Activated naive CD8-positive, alpha-beta T cell treated with anti-CD3 and anti-CD28 coated beads, Interleukin-2, amount 50 U/mL, for 24 hours (primary cell): Measurements from ENCODE around the gene BORA.

Experiments used
- ATAC-seq: fragments of 150-1000 bp; cut with Tn5 transposase; one replicate; pipeline ENCODE4 v1.10.0; 2021
- DNase-seq: peaks from one replicate; pipeline ENCODE4 v3.0.0; 2021
- H3K27ac Mint-ChIP-seq: one replicate; pipeline ENCODE4 v1.8.0; 2021; ENCODE audit warnings: mild to moderate bottlenecking, mixed read lengths
- H3K27me3 Mint-ChIP-seq: one replicate; pipeline ENCODE4 v1.8.0; 2021; ENCODE audit warnings: mixed read lengths
- H3K36me3 Mint-ChIP-seq: one replicate; pipeline ENCODE4 v1.8.0; 2021; ENCODE audit warnings: low read depth, mixed read lengths
- H3K4me1 Mint-ChIP-seq: one replicate; pipeline ENCODE4 v1.8.0; 2021; ENCODE audit warnings: mixed read lengths
- H3K4me3 Mint-ChIP-seq: one replicate; pipeline ENCODE4 v1.8.0; 2021; ENCODE audit warnings: mild to moderate bottlenecking, moderate library complexity, mixed read lengths
- H3K9me3 Mint-ChIP-seq: one replicate; pipeline ENCODE4 v1.8.0; 2021; ENCODE audit warnings: mixed read lengths

The BORA gene

GRCh38 chr13:72798817-72799216, 71.1 kb downstream of the BORA start:
- Mint-ChIP-seq H3K4me1 (peaks cover 2% of the 10 kb centered on the region), H3K9me3 (peaks cover 4% of the 10 kb centered on the region), H3K27me3 (no peaks in the 10 kb centered on the region), H3K27ac (no peak overlapping the region), H3K4me3 (no peak overlapping the region), H3K36me3 (peaks cover 44% of the 10 kb centered on the region)
- no peak for ATAC-seq
- DNase-seq, result no peak

DNA sequence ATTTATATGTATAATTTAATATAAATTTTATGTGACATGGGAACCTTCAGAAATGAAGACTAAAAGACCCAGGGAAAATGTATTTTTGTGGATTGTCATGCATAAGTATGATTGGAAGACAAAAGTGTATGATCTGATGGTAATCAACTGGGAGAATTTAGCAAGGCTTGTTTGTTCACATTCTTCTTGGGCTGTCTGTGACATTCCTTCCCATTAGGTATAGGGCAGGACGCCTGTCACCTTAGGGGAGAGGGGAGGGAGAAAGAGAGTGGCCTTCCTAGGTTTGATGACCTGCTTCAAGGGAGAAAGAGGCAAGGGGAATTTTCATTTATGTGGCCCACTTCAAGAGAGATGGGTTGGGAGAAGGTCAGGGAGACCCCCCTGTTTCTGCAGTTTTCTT, 76.6 kb downstream of the BORA start:
- peaks cover 35% of the 10 kb centered on the region for H3K36me3 Mint-ChIP-seq
- no peaks in the 10 kb centered on the region for H3K27me3 Mint-ChIP-seq
- H3K4me3 Mint-ChIP-seq, result no peak overlapping the region
- H3K4me1 Mint-ChIP-seq, result no peaks in the 10 kb centered on the region
- H3K9me3 Mint-ChIP-seq, result no peaks in the 10 kb centered on the region
- DNase-seq, result no peak
- no peak overlapping the region for H3K27ac Mint-ChIP-seq
- no peak for ATAC-seq
